HepG2 (cell line): ENCODE measurements around the gene EZH1. TPM values are rescaled to one million over a fixed set of nuclear protein-coding genes. Genes with fewer than 3 reads are reported as not detected.

Experiments
- CC2D1A ChIP-seq: sonication (generic); formaldehyde crosslinking; IDR thresholded peaks from 2 replicates; pipeline ENCODE4 v1.8.1; 2023; ENCODE audit warnings: mild to moderate bottlenecking, missing genetic modification reagents
- HMG20B ChIP-seq: conservative IDR thresholded peaks from 2 replicates; pipeline ENCODE4 v1.6.1; 2016; ENCODE audit warnings: missing genetic modification reagents, missing compliant biosample characterization
- ISL2 ChIP-seq: sonication (generic); formaldehyde crosslinking; IDR thresholded peaks from 2 replicates; pipeline ENCODE4 v1.5.0; 2020; ENCODE audit warnings: missing genetic modification reagents
- RCOR2 ChIP-seq: IDR thresholded peaks from 2 replicates; pipeline ENCODE4 v1.6.1; 2016; ENCODE audit warnings: missing biosample characterization, missing genetic modification reagents
- ZKSCAN1 ChIP-seq: fragments of 150-350 bp; IDR thresholded peaks from 2 replicates; pipeline ENCODE4 v1.6.1; 2014; ENCODE audit warnings: low read length
- ZNF136 ChIP-seq: sonication (generic); formaldehyde crosslinking; IDR thresholded peaks from 2 replicates; pipeline ENCODE4 v1.8.1; 2022; ENCODE audit warnings: low read depth, mild to moderate bottlenecking, moderate library complexity, missing genetic modification reagents
- ZNF44 ChIP-seq: sonication (generic); formaldehyde crosslinking; IDR thresholded peaks from 2 replicates; pipeline ENCODE4 v1.5.1; 2020; ENCODE audit warnings: mild to moderate bottlenecking, missing genetic modification reagents
- polyA plus RNA-seq, 8 experiments: library from polyadenylated mRNA; depleted of rRNA in 3 of 8; stranded (reverse) in 7 of 8; unstranded in 1 of 8; fragments of >200 nt; fragmentation: Illumina TruSeq in 4 of 8; extraction: Trizol in 4 of 8; gene quantifications; 2 replicates each; pipeline versions ENCODE4 v1.2.1 to v1.2.3, GENCODE V29; 2011 to 2016; ENCODE audit warnings: low read depth in 4 of 8, missing spikeins in 1 of 8, mixed read lengths in 1 of 8; ENCODE audit not compliant: insufficient read depth in 1 of 8
- total RNA-seq, 5 experiments: library from RNA; depleted of rRNA; stranded (reverse); fragments of >200 nt; fragmentation: Illumina TruSeq; extraction: Trizol; gene quantifications; 2 replicates each; pipeline ENCODE4 v1.2.3, GENCODE V29; 2016; ENCODE audit warnings: low read depth in 1 of 5
- TF ChIP-seq, protein P1 (sequence below): sonication (generic); formaldehyde crosslinking; IDR thresholded peaks from 2 replicates; pipeline ENCODE4 v1.9.0; 2022; ENCODE audit warnings: missing genetic modification reagents, mild to moderate bottlenecking, borderline replicate concordance
- TF ChIP-seq, protein P2 (sequence below): IDR thresholded peaks from 2 replicates; pipeline ENCODE4 v1.4.0; 2020; ENCODE audit warnings: mild to moderate bottlenecking, missing genetic modification reagents
- TF ChIP-seq, protein P3 (sequence below): sonication (generic); formaldehyde crosslinking; IDR thresholded peaks from 2 replicates; pipeline ENCODE4 v1.4.0; 2020; ENCODE audit warnings: missing genetic modification reagents; ENCODE audit errors: not compliant biosample characterization
- TF ChIP-seq, protein P4 (sequence below): sonication (generic); formaldehyde crosslinking; IDR thresholded peaks from 2 replicates; pipeline ENCODE4 v1.9.0; 2021; ENCODE audit warnings: missing genetic modification reagents, borderline replicate concordance
- TF ChIP-seq, protein P5 (sequence below): sonication (generic); formaldehyde crosslinking; IDR thresholded peaks from 2 replicates; pipeline ENCODE4 v1.5.0; 2020; ENCODE audit warnings: mild to moderate bottlenecking, missing genetic modification reagents, moderate library complexity
- TF ChIP-seq, protein P6 (sequence below): sonication (generic); formaldehyde crosslinking; IDR thresholded peaks from 2 replicates; pipeline ENCODE4; 2020; ENCODE audit warnings: missing genetic modification reagents, mild to moderate bottlenecking, borderline replicate concordance

EZH1 gene
- total and polyA plus RNA-seq, 2 of the 13 experiments (the other 11 are each of a cell fraction or from before 2014, with no cell fraction given), result 11.6 to 24.0 TPM

DNA sequence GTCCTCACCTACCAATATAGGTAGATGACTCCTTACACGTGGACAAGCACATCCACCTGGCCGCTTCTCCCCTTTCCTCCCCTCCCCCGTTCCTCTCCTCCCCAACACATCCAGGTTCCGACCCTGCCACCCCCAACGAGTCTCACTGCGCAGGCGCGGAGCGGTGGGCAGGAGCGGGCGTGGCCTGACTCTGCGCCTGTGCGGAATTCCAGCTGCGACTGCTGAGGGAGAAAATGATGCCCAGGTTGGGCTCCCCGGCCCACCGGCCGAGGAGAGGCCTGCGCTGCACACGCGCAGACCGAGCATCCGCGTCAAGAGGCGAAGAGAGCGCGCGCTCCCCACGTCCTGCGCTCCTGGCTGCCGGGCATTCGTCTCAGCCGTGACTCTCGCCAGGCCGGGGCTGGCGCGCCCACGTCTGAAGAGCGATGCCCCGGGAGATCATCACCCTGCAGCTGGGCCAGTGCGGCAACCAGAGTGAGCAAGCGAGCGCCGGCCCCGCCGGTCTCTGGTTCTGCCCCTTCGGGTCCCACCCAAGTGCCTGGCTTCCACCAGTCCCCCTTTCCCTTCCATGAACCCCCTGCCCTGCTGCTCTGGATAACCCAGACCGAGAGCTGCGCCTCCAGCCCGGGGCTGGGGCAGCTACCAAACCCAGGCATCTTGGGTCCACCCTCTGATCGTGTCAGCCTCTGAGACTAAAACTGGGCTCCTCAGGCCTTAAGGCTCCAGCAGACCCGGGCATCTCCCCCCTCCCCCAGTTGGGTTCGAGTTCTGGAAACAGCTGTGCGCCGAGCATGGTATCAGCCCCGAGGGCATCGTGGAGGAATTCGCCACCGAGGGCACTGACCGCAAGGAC lies 85.5 kb downstream of the EZH1 start, which contains the start of gene TUBG2 (continued):
- TF ChIP-seq, protein P1, sequence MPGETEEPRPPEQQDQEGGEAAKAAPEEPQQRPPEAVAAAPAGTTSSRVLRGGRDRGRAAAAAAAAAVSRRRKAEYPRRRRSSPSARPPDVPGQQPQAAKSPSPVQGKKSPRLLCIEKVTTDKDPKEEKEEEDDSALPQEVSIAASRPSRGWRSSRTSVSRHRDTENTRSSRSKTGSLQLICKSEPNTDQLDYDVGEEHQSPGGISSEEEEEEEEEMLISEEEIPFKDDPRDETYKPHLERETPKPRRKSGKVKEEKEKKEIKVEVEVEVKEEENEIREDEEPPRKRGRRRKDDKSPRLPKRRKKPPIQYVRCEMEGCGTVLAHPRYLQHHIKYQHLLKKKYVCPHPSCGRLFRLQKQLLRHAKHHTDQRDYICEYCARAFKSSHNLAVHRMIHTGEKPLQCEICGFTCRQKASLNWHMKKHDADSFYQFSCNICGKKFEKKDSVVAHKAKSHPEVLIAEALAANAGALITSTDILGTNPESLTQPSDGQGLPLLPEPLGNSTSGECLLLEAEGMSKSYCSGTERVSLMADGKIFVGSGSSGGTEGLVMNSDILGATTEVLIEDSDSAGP, result peak; percentile 78
- TF ChIP-seq, protein P2, sequence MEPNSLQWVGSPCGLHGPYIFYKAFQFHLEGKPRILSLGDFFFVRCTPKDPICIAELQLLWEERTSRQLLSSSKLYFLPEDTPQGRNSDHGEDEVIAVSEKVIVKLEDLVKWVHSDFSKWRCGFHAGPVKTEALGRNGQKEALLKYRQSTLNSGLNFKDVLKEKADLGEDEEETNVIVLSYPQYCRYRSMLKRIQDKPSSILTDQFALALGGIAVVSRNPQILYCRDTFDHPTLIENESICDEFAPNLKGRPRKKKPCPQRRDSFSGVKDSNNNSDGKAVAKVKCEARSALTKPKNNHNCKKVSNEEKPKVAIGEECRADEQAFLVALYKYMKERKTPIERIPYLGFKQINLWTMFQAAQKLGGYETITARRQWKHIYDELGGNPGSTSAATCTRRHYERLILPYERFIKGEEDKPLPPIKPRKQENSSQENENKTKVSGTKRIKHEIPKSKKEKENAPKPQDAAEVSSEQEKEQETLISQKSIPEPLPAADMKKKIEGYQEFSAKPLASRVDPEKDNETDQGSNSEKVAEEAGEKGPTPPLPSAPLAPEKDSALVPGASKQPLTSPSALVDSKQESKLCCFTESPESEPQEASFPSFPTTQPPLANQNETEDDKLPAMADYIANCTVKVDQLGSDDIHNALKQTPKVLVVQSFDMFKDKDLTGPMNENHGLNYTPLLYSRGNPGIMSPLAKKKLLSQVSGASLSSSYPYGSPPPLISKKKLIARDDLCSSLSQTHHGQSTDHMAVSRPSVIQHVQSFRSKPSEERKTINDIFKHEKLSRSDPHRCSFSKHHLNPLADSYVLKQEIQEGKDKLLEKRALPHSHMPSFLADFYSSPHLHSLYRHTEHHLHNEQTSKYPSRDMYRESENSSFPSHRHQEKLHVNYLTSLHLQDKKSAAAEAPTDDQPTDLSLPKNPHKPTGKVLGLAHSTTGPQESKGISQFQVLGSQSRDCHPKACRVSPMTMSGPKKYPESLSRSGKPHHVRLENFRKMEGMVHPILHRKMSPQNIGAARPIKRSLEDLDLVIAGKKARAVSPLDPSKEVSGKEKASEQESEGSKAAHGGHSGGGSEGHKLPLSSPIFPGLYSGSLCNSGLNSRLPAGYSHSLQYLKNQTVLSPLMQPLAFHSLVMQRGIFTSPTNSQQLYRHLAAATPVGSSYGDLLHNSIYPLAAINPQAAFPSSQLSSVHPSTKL (CRISPR knock-in tag), result peak; percentile 59; the same call in 1 of the 2 replicates
- TF ChIP-seq, protein P3, sequence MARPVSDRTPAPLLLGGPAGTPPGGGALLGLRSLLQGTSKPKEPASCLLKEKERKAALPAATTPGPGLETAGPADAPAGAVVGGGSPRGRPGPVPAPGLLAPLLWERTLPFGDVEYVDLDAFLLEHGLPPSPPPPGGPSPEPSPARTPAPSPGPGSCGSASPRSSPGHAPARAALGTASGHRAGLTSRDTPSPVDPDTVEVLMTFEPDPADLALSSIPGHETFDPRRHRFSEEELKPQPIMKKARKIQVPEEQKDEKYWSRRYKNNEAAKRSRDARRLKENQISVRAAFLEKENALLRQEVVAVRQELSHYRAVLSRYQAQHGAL, result no peak
- TF ChIP-seq ZKSCAN1 (no peak), HMG20B (0 out of 2 replicates have a peak, but pooled peaks have one; percentile 16), ISL2 (CRISPR knock-in tag) (no peak), CC2D1A (no peak), ZNF44 (peak; percentile 90; the same call in 1 of the 2 replicates), ZNF136 (CRISPR knock-in tag) (no peak; the same call in 1 of the 2 replicates), RCOR2 (CRISPR knock-in tag) (peak; percentile 31; the same call in 1 of the 2 replicates)
- TF ChIP-seq, protein P4, sequence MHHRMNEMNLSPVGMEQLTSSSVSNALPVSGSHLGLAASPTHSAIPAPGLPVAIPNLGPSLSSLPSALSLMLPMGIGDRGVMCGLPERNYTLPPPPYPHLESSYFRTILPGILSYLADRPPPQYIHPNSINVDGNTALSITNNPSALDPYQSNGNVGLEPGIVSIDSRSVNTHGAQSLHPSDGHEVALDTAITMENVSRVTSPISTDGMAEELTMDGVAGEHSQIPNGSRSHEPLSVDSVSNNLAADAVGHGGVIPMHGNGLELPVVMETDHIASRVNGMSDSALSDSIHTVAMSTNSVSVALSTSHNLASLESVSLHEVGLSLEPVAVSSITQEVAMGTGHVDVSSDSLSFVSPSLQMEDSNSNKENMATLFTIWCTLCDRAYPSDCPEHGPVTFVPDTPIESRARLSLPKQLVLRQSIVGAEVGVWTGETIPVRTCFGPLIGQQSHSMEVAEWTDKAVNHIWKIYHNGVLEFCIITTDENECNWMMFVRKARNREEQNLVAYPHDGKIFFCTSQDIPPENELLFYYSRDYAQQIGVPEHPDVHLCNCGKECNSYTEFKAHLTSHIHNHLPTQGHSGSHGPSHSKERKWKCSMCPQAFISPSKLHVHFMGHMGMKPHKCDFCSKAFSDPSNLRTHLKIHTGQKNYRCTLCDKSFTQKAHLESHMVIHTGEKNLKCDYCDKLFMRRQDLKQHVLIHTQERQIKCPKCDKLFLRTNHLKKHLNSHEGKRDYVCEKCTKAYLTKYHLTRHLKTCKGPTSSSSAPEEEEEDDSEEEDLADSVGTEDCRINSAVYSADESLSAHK (CRISPR knock-in tag), result peak; percentile 77; the same call in 1 of the 2 replicates
- TF ChIP-seq, protein P5, sequence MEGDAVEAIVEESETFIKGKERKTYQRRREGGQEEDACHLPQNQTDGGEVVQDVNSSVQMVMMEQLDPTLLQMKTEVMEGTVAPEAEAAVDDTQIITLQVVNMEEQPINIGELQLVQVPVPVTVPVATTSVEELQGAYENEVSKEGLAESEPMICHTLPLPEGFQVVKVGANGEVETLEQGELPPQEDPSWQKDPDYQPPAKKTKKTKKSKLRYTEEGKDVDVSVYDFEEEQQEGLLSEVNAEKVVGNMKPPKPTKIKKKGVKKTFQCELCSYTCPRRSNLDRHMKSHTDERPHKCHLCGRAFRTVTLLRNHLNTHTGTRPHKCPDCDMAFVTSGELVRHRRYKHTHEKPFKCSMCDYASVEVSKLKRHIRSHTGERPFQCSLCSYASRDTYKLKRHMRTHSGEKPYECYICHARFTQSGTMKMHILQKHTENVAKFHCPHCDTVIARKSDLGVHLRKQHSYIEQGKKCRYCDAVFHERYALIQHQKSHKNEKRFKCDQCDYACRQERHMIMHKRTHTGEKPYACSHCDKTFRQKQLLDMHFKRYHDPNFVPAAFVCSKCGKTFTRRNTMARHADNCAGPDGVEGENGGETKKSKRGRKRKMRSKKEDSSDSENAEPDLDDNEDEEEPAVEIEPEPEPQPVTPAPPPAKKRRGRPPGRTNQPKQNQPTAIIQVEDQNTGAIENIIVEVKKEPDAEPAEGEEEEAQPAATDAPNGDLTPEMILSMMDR (CRISPR knock-in tag), result no peak; the same call in 1 of the 2 replicates
- TF ChIP-seq, protein P6, sequence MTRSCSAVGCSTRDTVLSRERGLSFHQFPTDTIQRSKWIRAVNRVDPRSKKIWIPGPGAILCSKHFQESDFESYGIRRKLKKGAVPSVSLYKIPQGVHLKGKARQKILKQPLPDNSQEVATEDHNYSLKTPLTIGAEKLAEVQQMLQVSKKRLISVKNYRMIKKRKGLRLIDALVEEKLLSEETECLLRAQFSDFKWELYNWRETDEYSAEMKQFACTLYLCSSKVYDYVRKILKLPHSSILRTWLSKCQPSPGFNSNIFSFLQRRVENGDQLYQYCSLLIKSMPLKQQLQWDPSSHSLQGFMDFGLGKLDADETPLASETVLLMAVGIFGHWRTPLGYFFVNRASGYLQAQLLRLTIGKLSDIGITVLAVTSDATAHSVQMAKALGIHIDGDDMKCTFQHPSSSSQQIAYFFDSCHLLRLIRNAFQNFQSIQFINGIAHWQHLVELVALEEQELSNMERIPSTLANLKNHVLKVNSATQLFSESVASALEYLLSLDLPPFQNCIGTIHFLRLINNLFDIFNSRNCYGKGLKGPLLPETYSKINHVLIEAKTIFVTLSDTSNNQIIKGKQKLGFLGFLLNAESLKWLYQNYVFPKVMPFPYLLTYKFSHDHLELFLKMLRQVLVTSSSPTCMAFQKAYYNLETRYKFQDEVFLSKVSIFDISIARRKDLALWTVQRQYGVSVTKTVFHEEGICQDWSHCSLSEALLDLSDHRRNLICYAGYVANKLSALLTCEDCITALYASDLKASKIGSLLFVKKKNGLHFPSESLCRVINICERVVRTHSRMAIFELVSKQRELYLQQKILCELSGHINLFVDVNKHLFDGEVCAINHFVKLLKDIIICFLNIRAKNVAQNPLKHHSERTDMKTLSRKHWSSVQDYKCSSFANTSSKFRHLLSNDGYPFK (CRISPR knock-in tag), result peak; percentile 57; the same call in 1 of the 2 replicates
